ENCODE measurements around the gene REX1BD.

DNA sequence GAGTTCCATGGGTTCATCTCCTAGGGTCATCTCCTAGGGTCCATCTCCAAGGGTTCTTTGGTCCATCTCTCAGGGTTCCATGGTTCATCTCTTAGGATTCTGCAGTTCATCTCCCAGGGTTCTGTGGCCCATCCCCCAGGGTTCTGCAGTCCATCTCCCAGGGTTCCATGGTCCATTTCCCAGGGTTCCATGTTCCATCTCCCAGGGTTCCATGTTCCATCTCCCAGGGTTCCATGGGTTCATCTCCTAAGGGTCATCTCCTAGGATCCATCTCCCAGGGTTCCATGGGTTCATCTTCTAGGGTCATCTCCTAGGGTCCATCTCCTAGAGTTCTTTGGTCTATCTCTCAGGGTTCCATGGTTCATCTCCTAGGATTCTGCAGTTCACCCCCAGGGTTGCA lies 29.0 kb downstream of the REX1BD start:
- TF ChIP-seq, protein P1, sequence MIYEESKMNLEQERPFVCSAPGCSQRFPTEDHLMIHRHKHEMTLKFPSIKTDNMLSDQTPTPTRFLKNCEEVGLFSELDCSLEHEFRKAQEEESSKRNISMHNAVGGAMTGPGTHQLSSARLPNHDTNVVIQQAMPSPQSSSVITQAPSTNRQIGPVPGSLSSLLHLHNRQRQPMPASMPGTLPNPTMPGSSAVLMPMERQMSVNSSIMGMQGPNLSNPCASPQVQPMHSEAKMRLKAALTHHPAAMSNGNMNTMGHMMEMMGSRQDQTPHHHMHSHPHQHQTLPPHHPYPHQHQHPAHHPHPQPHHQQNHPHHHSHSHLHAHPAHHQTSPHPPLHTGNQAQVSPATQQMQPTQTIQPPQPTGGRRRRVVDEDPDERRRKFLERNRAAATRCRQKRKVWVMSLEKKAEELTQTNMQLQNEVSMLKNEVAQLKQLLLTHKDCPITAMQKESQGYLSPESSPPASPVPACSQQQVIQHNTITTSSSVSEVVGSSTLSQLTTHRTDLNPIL (CRISPR knock-in tag; IDR thresholded peaks at IDR 0.05; ENCODE audit: low read depth): no peak
- TF ChIP-seq, protein P2, sequence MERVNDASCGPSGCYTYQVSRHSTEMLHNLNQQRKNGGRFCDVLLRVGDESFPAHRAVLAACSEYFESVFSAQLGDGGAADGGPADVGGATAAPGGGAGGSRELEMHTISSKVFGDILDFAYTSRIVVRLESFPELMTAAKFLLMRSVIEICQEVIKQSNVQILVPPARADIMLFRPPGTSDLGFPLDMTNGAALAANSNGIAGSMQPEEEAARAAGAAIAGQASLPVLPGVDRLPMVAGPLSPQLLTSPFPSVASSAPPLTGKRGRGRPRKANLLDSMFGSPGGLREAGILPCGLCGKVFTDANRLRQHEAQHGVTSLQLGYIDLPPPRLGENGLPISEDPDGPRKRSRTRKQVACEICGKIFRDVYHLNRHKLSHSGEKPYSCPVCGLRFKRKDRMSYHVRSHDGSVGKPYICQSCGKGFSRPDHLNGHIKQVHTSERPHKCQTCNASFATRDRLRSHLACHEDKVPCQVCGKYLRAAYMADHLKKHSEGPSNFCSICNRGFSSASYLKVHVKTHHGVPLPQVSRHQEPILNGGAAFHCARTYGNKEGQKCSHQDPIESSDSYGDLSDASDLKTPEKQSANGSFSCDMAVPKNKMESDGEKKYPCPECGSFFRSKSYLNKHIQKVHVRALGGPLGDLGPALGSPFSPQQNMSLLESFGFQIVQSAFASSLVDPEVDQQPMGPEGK (CRISPR knock-in tag; IDR thresholded peaks at IDR 0.05; ENCODE audit: borderline replicate concordance): no peak
- no peak for TF ChIP-seq TCF4 (CRISPR knock-in tag; IDR thresholded peaks at IDR 0.05; ENCODE audit: borderline replicate concordance)
- TF ChIP-seq ZFP3 (CRISPR knock-in tag; IDR thresholded peaks at IDR 0.05): no peak
- TF ChIP-seq ZFP30 (CRISPR knock-in tag; IDR thresholded peaks at IDR 0.05): no peak
- no peak for TF ChIP-seq ZNF70 (CRISPR knock-in tag; IDR thresholded peaks at IDR 0.05)
- TF ChIP-seq TOX (CRISPR knock-in tag; IDR thresholded peaks at IDR 0.05; ENCODE audit: borderline replicate concordance): no peak
- TF ChIP-seq RARB (CRISPR knock-in tag; IDR thresholded peaks at IDR 0.05): no peak
- TF ChIP-seq GLIS3 (CRISPR knock-in tag; IDR thresholded peaks at IDR 0.05): no peak
- TF ChIP-seq ZC3H10 (CRISPR knock-in tag; IDR thresholded peaks at IDR 0.05): no peak
- no peak for TF ChIP-seq OSR1 (CRISPR knock-in tag; IDR thresholded peaks at IDR 0.05)
